AG04450 (cell line): ENCODE measurements around the gene LTBP1. TPM values are rescaled to one million over a fixed set of nuclear protein-coding genes. Genes with fewer than 3 reads are reported as not detected.

ENCODE experiments used
- CTCF ChIA-PET: fragments of 300-600, 350-600 bp; formaldehyde crosslinking; extraction: SDS; loops from one replicate; lab custom pipeline; 2022; ENCODE audit warnings: antibody characterized with exemption, inconsistent platforms; lab: Charles Lee
- POLR2A ChIA-PET: fragments of 350-600 bp; formaldehyde crosslinking; extraction: SDS; loops from one replicate; lab custom pipeline; 2021; ENCODE audit warnings: antibody characterized with exemption, inconsistent platforms; lab: Yijun Ruan, JAX
- DNase-seq: peaks from one replicate; pipeline ENCODE4 v3.0.0-alpha.2; 2011; ENCODE audit warnings: low read depth, low spot score
- H3K27ac ChIP-seq: one replicate; pipeline ENCODE4 v1.5.1; 2012; ENCODE audit warnings: low read depth, low read length, control low read depth
- H3K27me3 ChIP-seq: one replicate; pipeline ENCODE4 v1.6.0; 2012; ENCODE audit warnings: low read length; ENCODE audit not compliant: control insufficient read depth, insufficient read depth
- H3K4me3 ChIP-seq: 2 replicates; pipeline ENCODE4 v1.5.1; 2011; ENCODE audit warnings: mild to moderate bottlenecking, low read depth, low read length, control low read depth
- H3K9me3 ChIP-seq: 2 replicates; pipeline ENCODE4 v1.5.1; 2012; ENCODE audit warnings: low read length; ENCODE audit not compliant: control insufficient read depth, insufficient read depth
- CTCF ChIP-seq: IDR thresholded peaks from 2 replicates; pipeline ENCODE4 v1.5.1; 2011; ENCODE audit warnings: low read depth, low read length, control low read depth, inconsistent platforms
- polyA plus RNA-seq: library from polyadenylated mRNA; depleted of rRNA; stranded (reverse); fragments of >200 nt; gene quantifications from 2 replicates; pipeline ENCODE4 v1.2.3, GENCODE V29; 2011

The LTBP1 gene
- polyA plus RNA-seq, 1 experiment: 517 TPM

GRCh38 chr2:33126552-33126951 lies 179.8 kb downstream of the LTBP1 start:
- CTCF ChIA-PET: no interaction called here
- no peaks in the 10 kb centered on the region for H3K27me3 ChIP-seq
- TF ChIP-seq CTCF: 0 out of 2 replicates have a peak, but pooled peaks have one; percentile 13
- POLR2A ChIA-PET: no interaction called here
- no peak for DNase-seq
- H3K4me3 ChIP-seq: no peak overlapping the region
- H3K27ac ChIP-seq: no peak overlapping the region
- no peaks in the 10 kb centered on the region for H3K9me3 ChIP-seq

GRCh38 chr2:33126958-33127357 lies 180.2 kb downstream of the LTBP1 start:
- Histone ChIP-seq H3K4me3 (no peak overlapping the region), H3K27me3 (no peaks in the 10 kb centered on the region), H3K9me3 (no peaks in the 10 kb centered on the region), H3K27ac (no peak overlapping the region)
- ChIA-PET POLR2A (no interaction called here), CTCF (no interaction called here)
- TF ChIP-seq CTCF: no peak
- no peak for DNase-seq

GRCh38 chr2:33129263-33130053 lies 182.7 kb downstream of the LTBP1 start:
- no peak for DNase-seq
- TF ChIP-seq CTCF: no peak
- ChIA-PET POLR2A (no interaction called here), CTCF (no interaction called here)
- Histone ChIP-seq H3K4me3 (no peak overlapping the region), H3K9me3 (no peaks in the 10 kb centered on the region), H3K27me3 (no peaks in the 10 kb centered on the region), H3K27ac (no peak overlapping the region)

GRCh38 chr2:33130054-33130447 lies 183.3 kb downstream of the LTBP1 start:
- DNase-seq: no peak
- H3K27me3 ChIP-seq: no peaks in the 10 kb centered on the region
- no peak overlapping the region for H3K27ac ChIP-seq
- H3K4me3 ChIP-seq: no peak overlapping the region
- no peak for TF ChIP-seq CTCF
- ChIA-PET POLR2A (no interaction called here), CTCF (no interaction called here)
- H3K9me3 ChIP-seq: no peaks in the 10 kb centered on the region

- Histone ChIP-seq H3K9me3 (no peaks in the 10 kb centered on the region), H3K27ac (no peak overlapping the region), H3K27me3 (no peaks in the 10 kb centered on the region), H3K4me3 (no peak overlapping the region)
- ChIA-PET CTCF (no interaction called here), POLR2A (no interaction called here)
- TF ChIP-seq CTCF: no peak
- DNase-seq: no peak
Observed at GRCh38 chr2:33130544-33130943, 183.8 kb downstream of the LTBP1 start.
